AG09309 (cell line): ENCODE measurements around the gene BMPR1A.

Experiments used
- DNase-seq: peaks from one replicate; pipeline ENCODE4 v3.0.0-alpha.2; 2010; ENCODE audit warnings: low read depth
- H3K4me3 ChIP-seq: 2 replicates; pipeline ENCODE4 v1.5.1; 2011; ENCODE audit warnings: mild to moderate bottlenecking, low read depth, low read length, moderate library complexity; ENCODE audit not compliant: control insufficient read depth
- TF ChIP-seq, protein P1 (sequence below): IDR thresholded peaks from 2 replicates; pipeline ENCODE4 v1.5.1; 2011; ENCODE audit warnings: mild to moderate bottlenecking, low read depth, low read length, inconsistent platforms; ENCODE audit not compliant: insufficient read depth, control insufficient read depth; ENCODE audit errors: missing control alignments

BMPR1A gene

DNA sequence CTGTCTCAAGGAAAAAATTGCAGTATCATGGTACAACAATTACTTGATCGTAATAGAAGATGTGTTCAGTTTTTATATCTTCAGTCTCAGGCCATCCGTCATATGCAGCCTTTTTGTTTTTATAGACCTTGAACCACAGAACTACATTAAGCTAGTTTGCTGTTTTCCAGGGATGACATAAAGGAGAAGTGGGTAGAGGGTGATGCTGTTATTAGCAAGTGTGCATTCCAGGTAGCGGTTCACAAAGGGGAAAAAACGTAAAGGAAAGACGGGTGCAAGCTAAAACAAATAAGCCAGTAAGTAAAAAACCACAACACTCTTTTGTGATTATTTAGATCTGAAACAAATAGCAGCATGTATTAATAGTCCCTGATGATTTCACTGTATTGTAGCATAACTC, 71.7 kb downstream of the BMPR1A start:
- TF ChIP-seq, protein P1, sequence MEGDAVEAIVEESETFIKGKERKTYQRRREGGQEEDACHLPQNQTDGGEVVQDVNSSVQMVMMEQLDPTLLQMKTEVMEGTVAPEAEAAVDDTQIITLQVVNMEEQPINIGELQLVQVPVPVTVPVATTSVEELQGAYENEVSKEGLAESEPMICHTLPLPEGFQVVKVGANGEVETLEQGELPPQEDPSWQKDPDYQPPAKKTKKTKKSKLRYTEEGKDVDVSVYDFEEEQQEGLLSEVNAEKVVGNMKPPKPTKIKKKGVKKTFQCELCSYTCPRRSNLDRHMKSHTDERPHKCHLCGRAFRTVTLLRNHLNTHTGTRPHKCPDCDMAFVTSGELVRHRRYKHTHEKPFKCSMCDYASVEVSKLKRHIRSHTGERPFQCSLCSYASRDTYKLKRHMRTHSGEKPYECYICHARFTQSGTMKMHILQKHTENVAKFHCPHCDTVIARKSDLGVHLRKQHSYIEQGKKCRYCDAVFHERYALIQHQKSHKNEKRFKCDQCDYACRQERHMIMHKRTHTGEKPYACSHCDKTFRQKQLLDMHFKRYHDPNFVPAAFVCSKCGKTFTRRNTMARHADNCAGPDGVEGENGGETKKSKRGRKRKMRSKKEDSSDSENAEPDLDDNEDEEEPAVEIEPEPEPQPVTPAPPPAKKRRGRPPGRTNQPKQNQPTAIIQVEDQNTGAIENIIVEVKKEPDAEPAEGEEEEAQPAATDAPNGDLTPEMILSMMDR, result no peak
- no peak overlapping the region for H3K4me3 ChIP-seq
- no peak for DNase-seq

DNA sequence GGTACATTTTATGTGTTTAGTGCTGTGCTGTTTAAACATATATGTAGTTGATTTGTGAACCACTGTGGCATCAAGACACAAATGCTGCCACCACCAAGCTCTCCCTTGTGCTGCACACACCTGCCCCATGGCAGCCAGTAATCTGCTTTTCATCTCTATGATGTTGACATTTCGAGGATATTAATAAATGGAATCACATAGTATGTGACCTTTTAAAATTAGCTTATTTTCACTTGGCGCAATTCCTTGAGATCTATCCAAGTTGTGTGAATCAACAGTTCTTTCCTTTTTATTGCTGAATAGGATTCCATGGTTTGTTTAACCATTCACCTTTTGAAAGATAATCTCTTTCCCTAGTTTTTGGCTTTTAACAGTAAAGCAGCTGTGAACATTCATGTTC, 73.1 kb downstream of the BMPR1A start:
- H3K4me3 ChIP-seq, result no peak overlapping the region
- no peak for DNase-seq
- TF ChIP-seq, protein P1, result no peak

GRCh38 chr10:86830043-86830591, 73.7 kb downstream of the BMPR1A start:
- no peak for DNase-seq
- TF ChIP-seq, protein P1, result no peak
- no peak overlapping the region for H3K4me3 ChIP-seq

- no peak overlapping the region for H3K4me3 ChIP-seq
- TF ChIP-seq, protein P1, result no peak
- DNase-seq, result no peak
Observed at GRCh38 chr10:86833969-86834368, 77.5 kb downstream of the BMPR1A start.

DNA sequence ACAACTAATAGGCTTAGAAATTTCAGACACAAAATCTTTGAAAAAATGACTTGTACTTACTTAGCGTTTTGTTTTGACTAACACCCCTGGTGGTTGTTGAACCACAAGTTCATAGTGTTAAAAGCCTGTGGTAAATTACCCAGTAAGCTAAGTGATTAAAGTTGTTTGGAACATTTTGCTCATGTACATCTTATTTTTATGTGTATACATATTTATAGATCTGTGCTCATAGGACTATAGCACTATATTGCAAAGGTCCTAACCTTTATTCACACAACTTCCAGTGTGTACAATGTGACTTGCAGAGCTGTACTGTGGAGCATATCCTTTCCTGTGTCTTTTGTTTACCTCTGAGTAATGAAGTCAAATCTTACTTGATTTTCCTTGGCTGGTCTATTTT, 79.6 kb downstream of the BMPR1A start:
- H3K4me3 ChIP-seq, result no peak overlapping the region
- TF ChIP-seq, protein P1, result no peak
- no peak for DNase-seq

- no peak for DNase-seq
- no peak overlapping the region for H3K4me3 ChIP-seq
- TF ChIP-seq, protein P1, result no peak
Observed at GRCh38 chr10:86837663-86838062, 81.2 kb downstream of the BMPR1A start.

- no peak overlapping the region for H3K4me3 ChIP-seq
- DNase-seq, result no peak
- TF ChIP-seq, protein P1, result no peak
Observed at GRCh38 chr10:86840498-86840897, 84.1 kb downstream of the BMPR1A start.
